GM18526 (cell line): Measurements from ENCODE around the gene CLSTN2.

Source experiments
- POLR2A ChIP-seq: IDR thresholded peaks from 3 replicates; pipeline ENCODE4 v1.6.1; 2011; ENCODE audit not compliant: insufficient read length; ENCODE audit errors: extremely low read depth

The CLSTN2 gene

DNA sequence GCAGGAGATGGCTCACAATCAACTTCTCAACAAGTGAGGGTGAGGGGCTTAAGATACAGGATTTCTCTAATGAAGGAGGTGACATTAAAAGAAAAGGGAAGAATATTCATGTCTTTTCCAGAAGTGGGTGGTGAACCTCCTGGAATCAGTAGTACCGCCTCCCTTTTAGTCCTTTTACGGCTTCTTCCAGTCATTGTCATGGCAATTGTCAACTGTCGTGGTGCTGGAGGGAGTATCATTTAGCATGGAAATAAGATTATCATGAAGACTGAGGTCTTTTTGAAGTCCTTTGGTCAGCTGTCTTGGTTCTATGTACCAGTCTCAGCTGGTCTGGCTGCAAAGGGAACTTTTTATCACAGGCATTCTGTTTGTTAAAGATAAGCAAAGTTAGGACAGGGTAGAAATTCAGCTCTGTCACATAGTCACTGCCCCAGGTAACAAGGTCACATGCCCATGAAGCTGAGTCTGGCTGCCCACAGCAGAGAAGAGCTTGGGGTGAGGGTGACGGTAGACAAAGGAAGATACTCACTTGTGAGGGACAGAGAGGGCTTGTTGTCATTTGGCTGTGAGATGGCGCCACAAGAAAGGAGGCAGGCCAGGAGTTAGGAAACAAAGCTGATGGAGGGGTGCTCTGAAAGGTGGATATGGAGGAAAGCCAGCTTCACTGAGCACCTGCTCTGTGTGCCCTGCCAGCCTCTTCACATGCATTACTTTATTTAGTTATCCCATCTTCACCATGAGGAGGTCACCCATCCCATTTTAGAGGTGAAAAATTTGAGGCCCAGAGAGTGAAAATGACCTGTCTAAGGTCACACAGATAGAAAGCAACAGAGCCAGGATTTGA lies 514.6 kb downstream of the CLSTN2 start:
- no peak for TF ChIP-seq POLR2A

DNA sequence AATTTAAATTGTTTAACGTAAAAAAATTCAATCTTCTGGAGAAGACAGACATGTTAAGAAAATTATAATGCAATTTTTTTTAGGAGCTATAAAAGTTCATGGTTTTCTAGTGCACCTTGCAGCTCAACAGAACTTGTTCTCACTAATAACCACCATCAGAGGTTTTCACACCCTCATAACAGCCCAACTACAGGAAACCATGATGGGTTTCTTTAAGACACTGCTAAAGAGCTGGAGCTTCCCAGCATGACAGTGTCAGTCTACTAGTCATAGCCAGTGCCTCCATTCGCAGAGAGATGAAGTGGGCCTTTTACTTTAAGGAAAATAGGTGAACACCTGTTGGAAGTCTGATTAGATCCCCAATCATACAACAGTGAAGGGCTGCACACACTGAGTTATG lies 518.8 kb downstream of the CLSTN2 start:
- no peak for TF ChIP-seq POLR2A

DNA sequence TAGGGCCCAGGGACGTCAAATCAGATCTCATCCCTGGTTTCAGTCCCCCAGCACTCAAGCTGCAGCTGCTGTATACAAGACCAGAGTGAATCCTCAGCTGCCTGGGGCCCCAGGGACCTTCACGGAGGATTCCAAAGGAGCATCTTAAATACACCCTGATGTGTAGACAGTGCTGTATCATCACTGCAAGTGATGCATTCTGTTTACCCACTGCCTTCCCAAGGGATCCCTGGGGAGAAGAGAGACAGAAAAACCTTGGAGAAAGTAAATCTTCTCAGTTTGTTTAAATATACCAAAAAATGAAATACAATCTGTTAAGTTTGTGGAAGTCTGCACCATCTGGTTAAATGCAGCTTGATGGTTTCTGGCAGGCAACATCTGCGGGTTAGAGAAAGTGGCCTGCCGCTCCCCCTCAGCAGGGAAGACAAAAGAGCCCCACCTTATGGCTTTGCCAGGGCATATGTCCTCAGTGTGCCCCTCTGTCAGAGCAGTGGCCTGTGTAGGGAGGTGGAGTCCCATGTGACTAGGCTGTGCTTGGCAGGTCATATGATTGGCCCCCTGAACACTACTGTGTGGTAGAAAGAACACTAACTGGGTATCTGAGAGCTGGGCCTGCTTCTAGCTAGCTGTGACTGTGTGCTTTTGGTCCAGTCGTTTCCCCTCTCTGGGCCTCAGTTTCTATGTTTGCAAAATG lies 520.7 kb downstream of the CLSTN2 start:
- no peak for TF ChIP-seq POLR2A

DNA sequence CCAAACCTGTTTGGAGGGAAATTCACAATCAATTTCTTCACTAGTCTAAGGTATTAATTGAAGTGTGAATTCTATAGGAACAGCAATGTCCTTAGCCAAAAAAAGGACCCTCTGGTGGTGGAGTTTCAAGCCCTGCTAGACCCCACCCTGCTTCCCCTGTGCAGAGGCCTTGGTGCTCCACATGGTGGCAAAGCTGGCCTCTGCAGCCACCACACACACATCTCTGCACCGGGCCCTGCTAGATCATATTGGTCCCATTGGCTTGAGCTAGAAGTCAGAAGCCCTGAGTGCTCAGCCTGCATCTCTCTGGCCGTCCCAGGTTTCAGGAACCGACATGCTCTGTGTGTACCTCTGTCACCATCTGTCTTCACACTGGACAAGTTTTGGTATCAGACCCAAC lies 522.0 kb downstream of the CLSTN2 start:
- TF ChIP-seq POLR2A: no peak

DNA sequence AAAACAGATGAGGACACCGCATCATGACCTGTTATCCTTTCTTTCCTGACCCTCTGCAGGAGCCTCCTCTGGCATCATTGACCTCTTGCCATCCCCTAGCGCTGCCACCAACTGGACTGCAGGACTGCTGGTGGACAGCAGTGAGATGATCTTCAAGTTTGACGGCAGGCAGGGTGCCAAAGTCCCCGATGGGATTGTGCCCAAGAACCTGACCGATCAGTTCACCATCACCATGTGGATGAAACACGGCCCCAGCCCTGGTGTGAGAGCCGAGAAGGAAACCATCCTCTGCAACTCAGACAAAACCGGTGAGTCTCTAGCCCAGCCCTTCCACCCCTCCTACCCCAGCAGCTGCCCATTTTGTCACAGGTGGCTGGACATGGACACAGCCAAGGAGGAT lies 524.5 kb downstream of the CLSTN2 start:
- TF ChIP-seq POLR2A: no peak

DNA sequence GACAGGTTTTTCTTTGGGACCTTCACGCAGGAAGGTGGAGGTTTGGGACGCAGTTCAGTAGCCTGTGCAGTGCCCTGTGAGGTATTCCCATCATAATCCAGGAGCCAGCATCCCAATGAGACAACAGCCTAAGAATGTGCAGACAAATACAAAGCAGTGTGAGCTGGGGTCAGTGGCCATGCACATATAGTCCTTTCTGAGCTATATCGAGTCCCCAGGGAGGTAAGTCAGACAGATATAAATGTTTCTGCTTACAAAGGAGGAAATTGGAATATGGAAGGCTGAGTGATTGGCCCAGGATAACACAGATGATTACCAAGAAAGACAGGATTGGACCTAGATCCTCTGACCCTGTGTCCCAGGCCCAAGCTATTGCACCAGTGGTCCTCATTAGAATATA lies 526.3 kb downstream of the CLSTN2 start:
- no peak for TF ChIP-seq POLR2A

DNA sequence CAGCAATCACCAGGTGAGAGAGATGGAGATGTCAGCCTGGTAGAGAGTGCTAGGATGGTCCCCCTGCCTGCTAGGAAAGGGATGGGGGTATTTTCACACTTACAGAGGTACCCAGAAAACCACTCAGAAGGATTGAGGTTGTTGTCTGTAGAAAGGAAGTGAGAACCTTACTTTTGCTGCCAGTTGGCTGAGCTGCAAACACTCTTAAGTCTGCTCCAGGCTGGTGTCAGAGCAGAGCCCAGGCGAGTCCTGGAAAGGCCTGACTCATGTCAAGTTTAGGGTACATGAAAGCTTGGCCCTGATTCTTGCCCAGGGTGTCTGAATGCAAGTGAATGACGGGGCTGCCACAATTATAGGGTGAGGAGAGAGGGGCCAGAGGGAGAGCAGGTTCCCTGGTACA lies 528.4 kb downstream of the CLSTN2 start:
- no peak for TF ChIP-seq POLR2A

DNA sequence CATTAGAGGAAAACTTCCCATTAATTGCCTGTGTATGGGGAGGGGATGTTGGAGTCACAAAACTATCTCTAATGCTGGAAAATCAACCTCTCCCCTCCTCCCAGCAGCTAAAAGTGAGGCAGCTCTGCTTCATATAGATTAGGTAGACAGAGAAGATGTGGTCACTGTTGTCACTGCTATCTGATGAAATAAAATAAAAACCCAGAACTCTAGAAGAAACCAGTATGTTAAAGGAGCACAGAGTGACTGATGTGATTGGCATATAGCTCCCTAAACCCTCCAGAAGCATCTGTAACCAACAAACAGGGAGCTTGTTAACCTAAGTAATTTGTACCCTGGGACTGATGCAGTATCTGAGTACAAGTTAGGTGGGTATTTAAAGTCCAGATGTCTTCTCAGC lies 531.0 kb downstream of the CLSTN2 start:
- TF ChIP-seq POLR2A: no peak

DNA sequence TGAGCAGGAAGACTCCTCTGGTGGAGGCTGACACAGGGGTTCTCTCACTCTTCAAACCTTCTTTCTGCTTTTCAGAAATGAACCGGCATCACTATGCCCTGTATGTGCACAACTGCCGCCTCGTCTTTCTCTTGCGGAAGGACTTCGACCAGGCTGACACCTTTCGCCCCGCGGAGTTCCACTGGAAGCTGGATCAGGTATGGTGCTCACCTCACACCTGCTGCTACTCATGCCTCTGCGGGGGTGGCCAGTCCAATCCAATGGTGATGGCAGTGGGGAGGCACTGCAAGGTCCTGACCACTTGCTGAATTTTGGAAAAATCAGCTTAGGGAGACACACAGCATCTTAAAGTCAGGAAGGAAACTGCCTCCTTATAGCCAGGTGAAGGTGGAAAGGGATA lies 531.5 kb downstream of the CLSTN2 start:
- no peak for TF ChIP-seq POLR2A

DNA sequence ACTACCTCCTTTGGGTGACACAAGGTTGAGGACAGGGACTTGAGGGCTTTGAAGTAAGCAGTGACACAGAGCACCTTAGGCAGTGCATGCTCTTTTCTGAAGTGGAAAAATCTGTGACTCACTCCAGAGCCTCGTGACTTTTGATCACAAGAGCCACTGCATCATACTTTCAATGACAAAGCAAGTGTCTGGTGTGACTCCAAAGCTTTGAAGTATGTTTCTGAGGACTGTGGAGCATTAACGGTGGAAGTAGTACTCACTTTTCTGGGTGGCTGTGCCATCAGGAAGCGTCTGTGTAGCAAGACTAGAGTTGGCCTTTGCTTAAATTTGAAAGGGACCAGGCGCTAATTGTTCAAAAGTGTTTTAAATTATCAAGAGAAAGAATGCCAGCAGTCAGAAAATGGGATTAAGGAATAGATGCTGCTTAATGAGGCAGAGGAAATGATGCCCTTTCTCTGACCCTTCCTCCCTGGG lies 532.2 kb downstream of the CLSTN2 start:
- TF ChIP-seq POLR2A: no peak

DNA sequence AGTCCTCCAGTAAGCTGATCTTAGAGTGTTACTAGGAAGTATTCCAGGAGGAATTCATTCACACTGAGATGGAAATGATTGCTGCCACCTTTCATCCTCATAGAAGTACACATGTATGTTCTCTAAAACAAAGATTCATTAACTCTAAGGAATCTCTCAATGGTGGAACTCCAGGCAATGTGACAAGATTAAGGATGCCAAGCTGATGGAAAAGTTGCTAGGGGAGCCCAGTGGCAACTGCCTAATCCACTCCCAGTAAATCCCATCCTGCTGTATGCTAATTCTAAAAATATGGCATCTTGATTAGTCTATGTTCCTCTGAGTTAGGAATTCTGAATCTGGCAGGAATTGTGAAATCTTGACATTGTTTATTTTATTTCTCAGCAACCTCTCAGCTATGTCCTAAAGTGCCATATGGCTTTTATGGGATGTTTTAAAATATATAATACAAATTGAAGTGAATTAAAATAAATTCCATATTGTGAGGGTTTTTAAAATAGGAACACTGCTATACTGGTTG lies 532.9 kb downstream of the CLSTN2 start:
- TF ChIP-seq POLR2A: no peak

DNA sequence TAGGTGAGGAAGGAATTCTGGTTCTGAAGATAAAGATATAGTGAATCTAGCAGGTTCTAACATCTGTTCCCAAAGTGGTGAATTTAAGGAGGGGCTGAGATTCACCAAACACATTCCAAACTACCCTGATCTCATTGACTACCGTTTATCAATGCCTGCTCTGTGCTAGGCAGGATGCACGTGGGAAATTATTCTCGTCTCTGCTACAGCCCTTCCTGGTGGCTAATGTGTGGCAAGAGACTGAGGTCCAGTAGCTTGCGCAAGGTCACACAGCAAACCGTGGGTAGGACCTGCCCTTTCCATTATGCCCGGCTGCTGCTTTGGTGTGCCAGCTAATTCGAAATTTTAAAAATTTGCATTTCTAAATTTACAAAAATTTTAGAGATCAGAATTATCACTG lies 533.4 kb downstream of the CLSTN2 start:
- TF ChIP-seq POLR2A: no peak

DNA sequence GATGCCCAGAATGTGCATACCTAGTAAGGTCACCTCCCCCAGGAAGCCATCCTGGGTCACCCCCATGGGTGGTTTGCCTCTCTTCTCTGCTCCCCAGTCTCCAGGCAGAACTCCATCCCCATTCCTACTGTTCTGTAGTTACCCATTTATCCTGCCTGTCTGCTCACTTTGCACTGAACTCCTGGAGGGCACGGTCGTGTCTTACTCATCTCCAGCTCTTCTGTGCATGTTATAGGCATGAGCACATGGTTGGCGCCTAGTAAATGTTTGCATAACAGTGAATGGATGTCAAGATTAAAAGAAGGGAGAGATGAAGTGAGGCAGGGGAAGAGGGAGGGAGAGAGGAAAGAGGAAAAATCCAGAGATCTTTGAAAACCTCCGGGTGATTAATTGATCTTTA lies 534.5 kb downstream of the CLSTN2 start:
- TF ChIP-seq POLR2A: no peak

DNA sequence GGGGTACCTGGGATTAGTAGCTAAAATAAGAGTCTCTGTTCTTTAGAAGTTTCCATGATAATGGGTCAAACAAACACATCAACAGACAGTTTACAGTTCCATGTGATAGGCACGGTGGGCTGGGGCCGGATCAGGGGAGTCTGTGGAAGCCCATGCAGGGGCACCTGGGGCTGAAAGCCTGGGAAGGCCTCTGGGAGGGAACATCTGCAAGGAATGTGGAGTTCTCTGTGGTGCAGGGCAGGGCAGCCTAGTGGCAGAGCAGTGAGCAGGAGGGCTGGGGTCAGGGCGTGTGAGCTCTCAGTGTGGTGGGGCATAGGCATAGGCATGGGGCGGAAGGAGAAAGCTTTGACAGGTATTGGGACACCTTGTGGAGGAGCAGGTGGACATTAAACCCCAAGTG lies 535.2 kb downstream of the CLSTN2 start:
- no peak for TF ChIP-seq POLR2A

DNA sequence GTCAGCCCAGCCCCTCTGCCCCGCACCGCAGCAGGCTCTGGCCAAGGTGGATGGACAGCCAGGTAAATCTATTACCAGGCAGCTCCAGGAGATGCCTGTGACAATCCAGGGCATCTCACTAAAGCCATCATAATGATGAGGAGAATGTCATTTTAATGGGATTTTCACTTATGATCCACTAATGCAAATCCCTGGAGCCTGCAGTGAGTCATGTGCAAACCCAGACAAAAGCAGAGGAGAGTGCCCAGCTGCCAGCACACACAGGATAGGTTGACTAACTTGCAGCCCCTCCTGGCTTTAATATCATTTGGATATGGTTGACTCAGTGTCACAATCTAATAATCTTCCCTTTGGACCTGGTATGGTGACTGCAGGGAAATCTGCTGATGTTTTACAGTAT lies 536.0 kb downstream of the CLSTN2 start:
- no peak for TF ChIP-seq POLR2A

DNA sequence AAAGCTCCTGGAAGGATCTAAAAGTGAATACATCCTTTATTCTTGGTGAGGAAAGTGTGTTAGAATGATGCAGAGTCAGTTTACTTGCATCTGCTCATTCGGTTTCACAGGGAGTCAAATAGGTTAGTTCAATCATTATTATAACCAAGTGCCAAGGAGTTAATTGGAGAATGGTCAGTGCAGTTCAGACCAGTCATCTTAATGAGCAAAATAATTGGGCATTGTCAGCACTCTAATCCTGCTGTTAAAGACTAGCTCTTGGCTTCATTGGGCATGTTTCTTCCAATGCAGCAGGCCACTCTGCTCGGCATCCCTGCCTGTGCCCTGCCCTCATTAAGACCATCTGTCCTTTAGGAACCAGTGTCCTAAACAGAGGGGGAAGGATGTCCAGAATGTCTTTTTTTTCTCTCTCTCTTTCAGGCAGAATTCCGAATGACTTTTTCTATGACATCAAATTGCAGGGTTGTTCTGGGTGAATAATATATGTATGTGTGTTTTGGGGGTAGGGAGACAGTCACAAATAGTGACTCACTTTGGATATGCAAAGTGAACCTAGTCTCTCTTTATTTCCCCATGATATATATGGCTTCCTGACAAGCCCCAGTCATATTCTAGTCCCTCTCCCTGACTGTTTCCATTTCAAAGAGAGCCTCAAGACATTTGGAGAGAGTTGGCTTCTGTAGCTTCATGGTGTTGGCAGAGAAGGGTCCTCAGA lies 537.5 kb downstream of the CLSTN2 start:
- no peak for TF ChIP-seq POLR2A
